K562 (cell line): ENCODE results near the gene HRH4.

ENCODE experiments used
- EZH2 ChIP-seq: IDR thresholded peaks from 2 replicates; pipeline ENCODE4 v1.6.1; 2012; ENCODE audit warnings: low read depth, mild to moderate bottlenecking, inconsistent platforms, low read length, borderline replicate concordance
- HDAC2 ChIP-seq: fragments of 450-650 bp; IDR thresholded peaks from 2 replicates; pipeline ENCODE4 v1.6.1; 2016; ENCODE audit warnings: mild to moderate bottlenecking
- KLF13 ChIP-seq: fragments of 450-650 bp; IDR thresholded peaks from 2 replicates; pipeline ENCODE4 v1.6.1; 2016; ENCODE audit warnings: missing genetic modification characterization, low read depth, mild to moderate bottlenecking, missing compliant biosample characterization, moderate library complexity, borderline replicate concordance
- ZNF561 ChIP-seq: fragments of 450-650 bp; formaldehyde crosslinking; conservative IDR thresholded peaks from 2 replicates; pipeline ENCODE4 v1.4.0; 2020; ENCODE audit warnings: mild to moderate bottlenecking, moderate library complexity

DNA sequence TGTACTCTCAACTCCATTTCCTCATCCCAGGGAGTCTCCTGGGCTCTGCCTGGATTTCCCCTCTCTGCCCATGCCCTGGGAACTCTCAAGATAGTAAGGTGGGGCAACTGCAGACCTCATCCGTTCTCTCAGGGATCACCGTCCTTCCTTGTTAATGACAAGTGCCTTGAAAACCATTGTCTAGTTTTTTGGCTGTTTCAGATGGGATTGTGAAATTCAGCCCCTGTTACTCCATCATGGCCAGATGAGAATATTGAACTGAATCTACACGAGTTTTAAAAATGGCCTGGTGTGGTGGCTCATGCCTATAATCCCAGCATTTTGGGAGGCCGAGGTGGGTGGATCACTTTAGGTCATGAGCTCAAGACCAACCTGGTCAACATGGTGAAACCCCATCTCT is 665 bp upstream of the HRH4 start:
- TF ChIP-seq ZNF561 (CRISPR knock-in tag) (no peak), EZH2 (no peak), HDAC2 (no peak), KLF13 (tag) (no peak)
